CD8-positive, alpha-beta memory T cell (primary cell): ENCODE results near the gene DEDD. TPM values are rescaled to one million over a fixed set of nuclear protein-coding genes. Genes with fewer than 3 reads are reported as not detected.

Source experiments
- CTCF ChIA-PET: fragments of 350-600 bp; sonication (Branson Sonifier 250); formaldehyde crosslinking; loops from one replicate; lab custom pipeline; 2021; ENCODE audit warnings: antibody characterized with exemption; lab: Charles Lee
- POLR2A ChIA-PET: fragments of 350-600 bp; sonication (Branson Sonifier 250); formaldehyde crosslinking; loops from one replicate; lab custom pipeline; 2021; ENCODE audit warnings: antibody characterized with exemption; lab: Charles Lee
- DNase-seq, 5 donors: peaks; one replicate each; pipeline versions ENCODE4 v3.0.0 to v3.0.0-alpha.2; 2020 to 2022; ENCODE audit warnings: mixed read lengths in 1 of 5
- H3K27ac ChIP-seq: one replicate; pipeline ENCODE4 v1.7.0; 2013; ENCODE audit warnings: low read depth, mild to moderate bottlenecking, low read length, moderate library complexity
- H3K27me3 ChIP-seq: 2 replicates; pipeline ENCODE4 v1.7.0; 2013; ENCODE audit warnings: low read length, mild to moderate bottlenecking; ENCODE audit not compliant: insufficient read depth, poor library complexity, severe bottlenecking
- H3K36me3 ChIP-seq: 2 replicates; pipeline ENCODE4 v1.7.0; 2013; ENCODE audit warnings: mild to moderate bottlenecking, low read length, moderate library complexity; ENCODE audit not compliant: insufficient read depth
- H3K4me1 ChIP-seq: 2 replicates; pipeline ENCODE4 v1.7.0; 2013; ENCODE audit warnings: mild to moderate bottlenecking, low read length, moderate library complexity; ENCODE audit not compliant: insufficient read depth
- H3K4me3 ChIP-seq: 2 replicates; pipeline ENCODE4 v1.7.0; 2013; ENCODE audit warnings: mild to moderate bottlenecking, low read length
- H3K9me3 ChIP-seq: 2 replicates; pipeline ENCODE4 v1.7.0; 2013; ENCODE audit warnings: mild to moderate bottlenecking, low read length
- H3K27ac Mint-ChIP-seq, 8 donors: one replicate each; pipeline ENCODE4 v1.8.0; 2020 to 2021; ENCODE audit warnings: mixed read lengths in 8 of 8, mild to moderate bottlenecking in 6 of 8, inconsistent platforms in 3 of 8, moderate library complexity in 3 of 8
- H3K27me3 Mint-ChIP-seq, 2 donors: one replicate each; pipeline ENCODE4 v1.8.0; 2020 to 2021; ENCODE audit warnings: mixed read lengths in 2 of 2, mild to moderate bottlenecking in 1 of 2, moderate library complexity in 1 of 2
- H3K36me3 Mint-ChIP-seq, 3 donors: one replicate each; pipeline ENCODE4 v1.8.0; 2020 to 2021; ENCODE audit warnings: mixed read lengths in 3 of 3, inconsistent platforms in 1 of 3, mild to moderate bottlenecking in 1 of 3
- H3K4me1 Mint-ChIP-seq, 3 donors: one replicate each; pipeline ENCODE4 v1.8.0; 2020 to 2021; ENCODE audit warnings: mixed read lengths in 3 of 3, inconsistent platforms in 1 of 3, mild to moderate bottlenecking in 1 of 3
- H3K4me3 Mint-ChIP-seq, 7 donors: one replicate each; pipeline ENCODE4 v1.8.0; 2020 to 2021; ENCODE audit warnings: mixed read lengths in 7 of 7, mild to moderate bottlenecking in 6 of 7, moderate library complexity in 4 of 7, inconsistent platforms in 2 of 7
- H3K9me3 Mint-ChIP-seq, 5 donors: one replicate each; pipeline ENCODE4 v1.8.0; 2020 to 2022; ENCODE audit warnings: mixed read lengths in 5 of 5, mild to moderate bottlenecking in 3 of 5, moderate library complexity in 2 of 5, inconsistent platforms in 1 of 5
- polyA plus RNA-seq: library from polyadenylated mRNA; unstranded; fragments of 300-500 nt; fragmentation: Illumina TruSeq; gene quantifications from one replicate; pipeline ENCODE4 v1.2.3, GENCODE V29; 2021
- total RNA-seq, 2 experiments: library from RNA; stranded (reverse); gene quantifications; one replicate each; pipeline ENCODE4 v1.2.3, GENCODE V29; 2021

DEDD gene
- total and polyA plus RNA-seq, 3 experiments from 2014 or later: 30.0 to 41.9 (median 41.0) TPM

DNA sequence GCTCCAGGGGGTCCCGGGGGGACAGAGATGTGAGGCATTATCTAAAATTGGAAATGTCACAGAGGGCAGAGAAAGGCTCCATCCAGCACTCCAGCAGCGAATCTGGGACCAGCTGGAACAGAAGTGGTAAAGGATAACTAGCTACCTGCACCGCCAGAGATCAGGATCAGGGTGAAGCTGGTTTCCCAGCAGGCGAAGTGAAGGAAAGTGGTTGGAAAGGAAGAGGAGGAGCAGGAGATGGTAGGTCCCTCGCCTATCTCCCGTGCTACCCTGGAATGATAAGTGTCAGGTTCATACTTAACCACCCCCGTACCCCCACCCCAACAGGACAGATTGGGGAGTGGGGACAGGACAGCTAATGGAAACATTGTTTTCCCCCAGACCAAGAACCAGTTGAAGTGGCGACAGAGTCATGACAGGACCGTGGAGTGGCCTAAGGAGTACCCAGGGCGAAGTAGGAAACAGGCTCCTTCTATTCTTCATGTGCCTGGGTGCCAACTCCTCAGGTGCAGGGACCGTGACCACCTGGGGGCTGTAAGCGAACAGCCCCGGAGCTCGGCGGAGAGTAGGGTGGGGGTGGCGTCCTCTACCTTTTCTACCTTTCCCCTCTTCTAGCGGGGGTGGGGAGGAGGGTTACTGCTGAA, 44.1 kb upstream of the DEDD start:
- POLR2A ChIA-PET: interaction anchor here (1.0 to 2.1 kb wide), 5 partner anchors 9 to 49 kb away, joined by 3 to 15 read pairs (median 5); partner anchors contain the start of genes NDUFS2, PPOX, TOMM40L and UFC1
- Mint-ChIP-seq H3K27me3 (peaks cover 0 to 5% of the 10 kb centered on the region in 2 donors), H3K9me3 (no peaks in the 10 kb centered on the region), H3K36me3 (peaks cover 0 to 57% (median 13%) of the 10 kb centered on the region in 3 donors), H3K4me3 (peak overlapping the region; percentile 95 to 100 (median 100)), H3K4me1 (peaks cover 62 to 85% (median 80%) of the 10 kb centered on the region in 3 donors), H3K27ac (peak overlapping the region; percentile 93 to 100 (median 99))
- no peak for DNase-seq
- Histone ChIP-seq H3K36me3 (peaks cover 35% of the 10 kb centered on the region), H3K27me3 (no peaks in the 10 kb centered on the region), H3K9me3 (no peaks in the 10 kb centered on the region), H3K4me3 (peak overlapping the region; percentile 98), H3K4me1 (peaks cover 40% of the 10 kb centered on the region), H3K27ac (peak overlapping the region; percentile 89)
- CTCF ChIA-PET: interaction anchor here (1.0 to 3.3 kb wide), 8 partner anchors 10 to 213 kb away, joined by 3 to 17 read pairs (median 4); partner anchors contain the start of genes PPOX, TOMM40L and UFC1

DNA sequence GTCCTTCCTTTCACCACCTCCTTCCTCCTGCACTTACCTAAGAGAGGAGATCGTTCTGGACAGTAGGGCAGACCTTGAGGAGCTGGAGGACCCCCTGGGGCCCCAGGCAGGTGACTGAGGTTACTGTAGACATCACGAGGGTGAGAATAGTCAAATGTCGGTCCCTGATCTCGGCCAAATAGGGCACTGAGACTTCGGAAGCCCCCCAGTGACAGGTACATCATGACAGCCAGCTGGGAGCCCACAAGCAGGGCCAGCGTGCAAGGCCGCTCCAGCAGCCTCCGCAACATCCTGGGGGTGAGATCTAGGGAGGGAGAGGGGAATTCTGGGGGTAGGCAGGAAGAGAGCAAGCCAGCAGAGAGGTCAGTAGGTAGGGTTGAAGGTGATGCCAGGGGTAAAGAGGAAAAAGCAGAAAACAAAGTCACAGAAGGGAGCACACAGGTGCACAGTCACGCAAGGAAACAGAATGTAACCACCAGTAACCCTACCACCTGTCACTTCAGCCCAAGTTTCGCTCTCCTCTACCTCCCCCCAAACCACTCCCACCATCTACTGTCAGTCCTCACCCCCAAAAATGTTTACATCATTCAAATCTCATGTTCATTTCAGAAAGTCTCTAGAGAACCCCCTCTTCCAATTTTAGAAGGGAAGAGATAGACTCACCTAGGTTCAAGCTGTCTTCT, 43.4 kb upstream of the DEDD start:
- Histone ChIP-seq H3K9me3 (no peaks in the 10 kb centered on the region), H3K4me1 (peaks cover 33% of the 10 kb centered on the region), H3K4me3 (peak overlapping the region; percentile 98), H3K27ac (peak overlapping the region; percentile 89), H3K36me3 (peaks cover 42% of the 10 kb centered on the region), H3K27me3 (no peaks in the 10 kb centered on the region)
- H3K27ac Mint-ChIP-seq: peak overlapping the region; percentile 93 to 100 (median 99)
- no peak for DNase-seq
- H3K4me3 Mint-ChIP-seq: peak overlapping the region; percentile 95 to 100 (median 100)
- H3K36me3 Mint-ChIP-seq: peaks cover 0 to 64% (median 15%) of the 10 kb centered on the region in 3 donors
- POLR2A ChIA-PET: interaction anchor here (1.2 to 2.1 kb wide), 2 partner anchors 8 to 10 kb away, joined by 5 to 15 read pairs; partner anchors contain the start of gene PPOX
- peaks cover 0 to 5% of the 10 kb centered on the region in 2 donors for H3K27me3 Mint-ChIP-seq
- no peaks in the 10 kb centered on the region for H3K9me3 Mint-ChIP-seq
- peaks cover 61 to 78% (median 74%) of the 10 kb centered on the region in 3 donors for H3K4me1 Mint-ChIP-seq
- CTCF ChIA-PET: interaction anchor here (1.0 to 3.3 kb wide), 6 partner anchors 10 to 214 kb away, joined by 3 to 17 read pairs (median 6); partner anchors contain the start of genes PPOX, TOMM40L and UFC1

DNA sequence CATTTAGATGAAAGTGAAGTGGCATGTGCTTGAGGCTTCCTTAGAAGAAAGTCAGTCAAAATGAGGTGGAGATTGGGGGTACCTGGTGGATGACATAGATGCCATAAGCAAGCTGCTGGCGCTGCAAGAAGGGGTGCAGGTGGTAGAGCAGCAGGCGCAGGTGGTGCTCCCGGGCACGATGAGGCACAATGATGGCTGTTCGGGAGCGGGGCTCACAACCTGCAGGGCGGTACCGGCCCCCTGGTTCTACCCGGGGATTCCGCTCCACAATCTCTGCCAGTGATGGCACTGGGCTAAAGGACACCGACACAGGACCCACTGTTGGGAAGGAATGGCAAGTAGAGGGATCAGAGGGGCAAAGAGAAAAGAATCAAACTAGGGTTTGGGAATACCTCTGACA, 42.4 kb upstream of the DEDD start:
- H3K27me3 Mint-ChIP-seq: peaks cover 0 to 5% of the 10 kb centered on the region in 2 donors
- Histone ChIP-seq H3K36me3 (peaks cover 48% of the 10 kb centered on the region), H3K9me3 (no peaks in the 10 kb centered on the region), H3K27me3 (no peaks in the 10 kb centered on the region), H3K4me3 (no peak overlapping the region), H3K4me1 (peaks cover 23% of the 10 kb centered on the region), H3K27ac (no peak overlapping the region)
- H3K4me3 Mint-ChIP-seq: peak overlapping the region in 5 of 7 donors; percentile 32 to 100 (median 97)
- ChIA-PET POLR2A (no interaction called here), CTCF (interaction anchor here (3.3 kb wide), 1 partner anchor 9 kb away, joined by 17 read pairs; the partner anchor contains the start of gene PPOX)
- DNase-seq: no peak
- peaks cover 0 to 71% (median 17%) of the 10 kb centered on the region in 3 donors for H3K36me3 Mint-ChIP-seq
- peaks cover 52 to 68% (median 64%) of the 10 kb centered on the region in 3 donors for H3K4me1 Mint-ChIP-seq
- peak overlapping the region in 5 of 8 donors; percentile 57 to 100 (median 77) for H3K27ac Mint-ChIP-seq
- no peaks in the 10 kb centered on the region for H3K9me3 Mint-ChIP-seq

DNA sequence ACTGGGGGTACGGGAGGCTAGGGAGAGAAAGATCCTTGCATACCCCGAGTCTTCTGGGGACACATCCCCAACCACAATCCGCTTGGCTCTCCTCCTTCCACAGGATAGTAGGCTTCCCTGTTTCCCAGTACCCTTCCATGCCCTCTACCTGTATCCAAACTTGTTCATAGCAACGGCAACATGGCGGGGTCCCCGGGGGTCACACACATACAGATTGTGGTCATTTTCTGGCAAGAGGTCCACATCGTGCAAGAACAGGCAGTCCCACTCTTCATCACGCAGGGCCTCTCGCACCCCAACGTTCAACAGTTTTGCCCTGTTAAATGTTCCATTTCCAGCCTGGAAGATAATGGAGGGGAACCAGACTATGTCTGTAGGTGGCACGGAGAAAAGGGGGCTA, 41.2 kb upstream of the DEDD start:
- no peak overlapping the region for H3K27ac ChIP-seq
- H3K9me3 ChIP-seq: no peaks in the 10 kb centered on the region
- no peak overlapping the region for H3K4me3 ChIP-seq
- H3K4me3 Mint-ChIP-seq: peak overlapping the region in 1 of 7 donors; percentile 45
- no peaks in the 10 kb centered on the region for H3K9me3 Mint-ChIP-seq
- peak overlapping the region in 3 of 8 donors; percentile 19 to 80 (median 62) for H3K27ac Mint-ChIP-seq
- H3K36me3 Mint-ChIP-seq: peaks cover 0 to 78% (median 21%) of the 10 kb centered on the region in 3 donors
- no peaks in the 10 kb centered on the region for H3K27me3 ChIP-seq
- peaks cover 23% of the 10 kb centered on the region for H3K4me1 ChIP-seq
- H3K36me3 ChIP-seq: peaks cover 53% of the 10 kb centered on the region
- H3K4me1 Mint-ChIP-seq: peaks cover 51 to 69% (median 65%) of the 10 kb centered on the region in 3 donors
- no peak for DNase-seq
- CTCF ChIA-PET: no interaction called here
- H3K27me3 Mint-ChIP-seq: peaks cover 0 to 5% of the 10 kb centered on the region in 2 donors
- POLR2A ChIA-PET: no interaction called here

DNA sequence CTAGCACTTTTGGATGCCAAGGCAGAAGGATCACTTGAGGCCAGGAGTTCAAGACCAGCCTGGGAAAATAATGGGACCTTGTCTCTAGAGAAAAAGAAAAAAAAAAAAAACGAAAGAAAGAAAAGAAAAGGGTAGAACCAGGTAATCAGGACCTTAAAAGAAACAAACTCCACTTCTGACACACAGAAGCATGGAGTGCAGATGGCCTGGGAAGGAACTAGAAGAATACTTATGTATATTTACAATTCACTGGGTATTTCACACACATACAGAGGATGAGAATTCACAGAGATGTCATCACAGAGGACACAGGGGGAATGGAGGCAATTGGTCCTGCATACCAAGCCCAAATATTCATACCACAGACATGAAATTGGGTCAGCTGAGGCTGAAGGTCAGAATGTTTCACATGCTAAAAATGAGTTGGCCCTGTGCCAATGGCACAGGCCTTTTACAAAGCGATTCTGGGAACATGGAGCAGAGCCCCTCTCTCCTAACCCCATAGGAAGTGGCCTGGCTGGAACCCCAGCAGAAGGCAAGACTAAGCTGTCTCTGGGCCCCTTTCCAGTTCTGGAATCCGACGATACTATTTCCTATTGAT, 40.4 kb upstream of the DEDD start:
- H3K4me3 ChIP-seq: no peak overlapping the region
- Mint-ChIP-seq H3K4me1 (peaks cover 53 to 69% (median 65%) of the 10 kb centered on the region in 3 donors), H3K9me3 (no peaks in the 10 kb centered on the region), H3K27ac (peak overlapping the region in 5 of 8 donors; percentile 29 to 95 (median 66)), H3K36me3 (peaks cover 0 to 82% (median 19%) of the 10 kb centered on the region in 3 donors), H3K27me3 (peaks cover 0 to 5% of the 10 kb centered on the region in 2 donors), H3K4me3 (peak overlapping the region in 1 of 7 donors; percentile 77)
- H3K9me3 ChIP-seq: no peaks in the 10 kb centered on the region
- no peak overlapping the region for H3K27ac ChIP-seq
- H3K4me1 ChIP-seq: peaks cover 18% of the 10 kb centered on the region
- no peaks in the 10 kb centered on the region for H3K27me3 ChIP-seq
- CTCF ChIA-PET: no interaction called here
- no peak for DNase-seq
- H3K36me3 ChIP-seq: peaks cover 53% of the 10 kb centered on the region
- POLR2A ChIA-PET: no interaction called here

DNA sequence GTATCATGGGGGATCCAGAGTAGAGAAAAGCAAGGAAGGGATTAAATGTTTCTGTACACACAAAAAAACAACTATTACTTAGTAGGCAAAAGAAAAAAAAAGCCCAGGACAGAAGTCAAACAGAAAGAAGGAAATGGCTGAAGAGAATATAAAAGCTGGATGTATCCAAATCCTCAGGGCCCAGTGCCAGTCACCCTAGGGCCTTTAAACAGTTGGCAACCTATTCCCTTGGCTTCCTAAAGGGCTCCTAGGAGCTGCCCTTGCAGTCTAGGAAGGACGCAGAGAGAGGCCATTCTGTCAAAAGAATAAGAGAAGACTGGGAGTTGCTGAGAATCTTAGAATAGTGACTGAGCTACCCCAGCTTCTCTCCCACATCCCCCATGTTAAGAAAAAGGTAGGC, 39.9 kb upstream of the DEDD start:
- peaks cover 50 to 67% (median 63%) of the 10 kb centered on the region in 3 donors for H3K4me1 Mint-ChIP-seq
- no peaks in the 10 kb centered on the region for H3K9me3 Mint-ChIP-seq
- no peak for DNase-seq
- Histone ChIP-seq H3K27me3 (no peaks in the 10 kb centered on the region), H3K4me3 (no peak overlapping the region), H3K27ac (no peak overlapping the region), H3K36me3 (peaks cover 53% of the 10 kb centered on the region), H3K4me1 (peaks cover 15% of the 10 kb centered on the region), H3K9me3 (no peaks in the 10 kb centered on the region)
- H3K4me3 Mint-ChIP-seq: peak overlapping the region in 1 of 7 donors; percentile 77
- peak overlapping the region in 4 of 8 donors; percentile 50 to 95 (median 79) for H3K27ac Mint-ChIP-seq
- peaks cover 0 to 5% of the 10 kb centered on the region in 2 donors for H3K27me3 Mint-ChIP-seq
- CTCF ChIA-PET: no interaction called here
- POLR2A ChIA-PET: no interaction called here
- H3K36me3 Mint-ChIP-seq: peaks cover 0 to 82% (median 19%) of the 10 kb centered on the region in 3 donors

DNA sequence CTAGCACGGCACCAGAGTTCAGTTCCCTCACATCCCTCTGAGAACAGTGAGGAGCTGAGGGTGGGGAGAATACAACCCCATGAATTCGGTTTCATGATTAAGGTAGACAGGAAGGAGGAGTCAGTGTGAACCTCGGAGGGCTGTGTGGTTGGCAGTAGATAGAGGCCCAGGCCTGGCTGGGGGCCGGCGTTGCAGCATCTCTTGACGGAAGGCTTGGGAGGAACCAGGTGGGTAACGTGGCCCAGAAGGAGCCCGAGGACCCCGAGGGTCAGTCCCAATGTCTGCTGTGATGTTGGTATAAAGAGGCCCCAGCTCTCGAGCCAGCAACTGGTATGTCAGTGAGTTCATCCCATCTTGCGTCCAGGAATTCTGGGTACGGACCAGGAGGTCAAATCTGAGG, 39.2 kb upstream of the DEDD start:
- Mint-ChIP-seq H3K9me3 (no peaks in the 10 kb centered on the region), H3K36me3 (peaks cover 0 to 79% (median 17%) of the 10 kb centered on the region in 3 donors), H3K4me1 (peaks cover 49 to 67% (median 64%) of the 10 kb centered on the region in 3 donors), H3K4me3 (peak overlapping the region in 1 of 7 donors; percentile 37), H3K27me3 (peaks cover 0 to 3% of the 10 kb centered on the region in 2 donors), H3K27ac (peak overlapping the region in 3 of 8 donors; percentile 21 to 70 (median 42))
- CTCF ChIA-PET: interaction anchor here (0.9 kb wide), 1 partner anchor 134 kb away, joined by 3 read pairs; no protein-coding TSS in a partner anchor
- DNase-seq: no peak
- no peak overlapping the region for H3K27ac ChIP-seq
- H3K4me1 ChIP-seq: peaks cover 20% of the 10 kb centered on the region
- POLR2A ChIA-PET: interaction anchor here (1.2 kb wide), 1 partner anchor 11 kb away, joined by 5 read pairs; no protein-coding TSS in a partner anchor
- H3K27me3 ChIP-seq: no peaks in the 10 kb centered on the region
- H3K36me3 ChIP-seq: peaks cover 53% of the 10 kb centered on the region
- H3K4me3 ChIP-seq: no peak overlapping the region
- no peaks in the 10 kb centered on the region for H3K9me3 ChIP-seq
